ENCODE results near the gene CGB3.
"Not testable (repeated sequence)": the region's sequence is repeated elsewhere in the genome, so short reads cannot be mapped to it uniquely, and the experiment has no call there.

CGB3 gene

GRCh38 chr19:49042177-49042576 lies 18.0 kb upstream of the CGB3 start:
- DNase-seq = no peak

GRCh38 chr19:49039736-49040135 lies 15.6 kb upstream of the CGB3 start:
- not testable (repeated sequence) for DNase-seq

DNA sequence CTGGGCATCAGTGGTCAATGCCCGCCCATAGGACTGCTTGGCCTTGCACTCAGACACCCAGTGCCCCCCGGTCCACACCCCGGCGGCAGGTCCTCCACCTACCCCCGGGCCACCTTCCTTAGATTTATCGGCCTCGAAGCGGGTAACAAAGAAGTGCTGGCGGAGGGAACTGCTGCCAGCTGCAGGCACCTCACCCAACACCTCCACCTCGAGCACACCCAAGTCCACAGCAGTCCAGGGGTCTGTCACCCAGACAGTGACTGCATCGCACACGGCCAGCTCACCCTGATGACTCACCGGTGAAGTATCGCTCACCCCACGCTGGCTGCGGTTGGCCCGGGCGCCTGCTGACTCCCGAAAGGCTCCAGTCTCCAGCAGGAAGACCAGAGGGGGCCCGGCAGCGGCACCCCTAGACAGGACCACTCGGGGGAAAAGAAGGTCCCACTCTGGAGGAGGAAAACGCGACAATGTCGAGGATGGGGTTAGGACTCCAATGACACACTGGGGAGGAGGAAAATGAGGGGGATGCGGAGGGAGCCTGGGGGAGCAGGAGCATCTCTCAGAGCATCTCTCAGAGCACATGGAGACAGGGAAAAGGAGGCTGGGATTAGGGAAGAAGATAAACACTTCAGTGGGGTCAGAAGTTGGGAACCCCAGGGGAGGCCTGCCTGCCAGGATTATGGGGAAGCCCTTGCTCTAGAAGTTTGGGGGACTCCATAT lies 14.6 kb upstream of the CGB3 start:
- not testable (repeated sequence) for DNase-seq

- not testable (repeated sequence) for DNase-seq
Observed at GRCh38 chr19:49038111-49038510, 14.0 kb upstream of the CGB3 start.

DNA sequence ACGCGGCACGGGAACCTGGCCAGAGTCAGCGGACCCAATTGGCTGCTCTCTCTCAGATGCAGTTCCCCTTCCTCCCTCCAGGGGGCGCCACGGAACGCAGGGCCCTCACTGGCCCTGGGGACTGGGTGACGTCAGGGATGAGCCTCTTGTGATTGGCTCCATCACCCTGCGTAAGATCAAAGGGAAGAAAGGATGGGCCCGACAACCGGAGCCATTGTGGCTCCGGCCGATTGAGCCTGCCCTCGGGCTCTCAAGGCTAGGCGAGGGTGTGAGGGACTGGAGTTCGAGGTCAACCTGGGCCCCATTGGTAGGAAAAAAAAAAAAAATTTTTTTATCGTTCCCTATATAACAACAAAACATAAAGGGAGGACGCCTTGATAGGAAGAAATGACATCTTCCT lies 12.7 kb upstream of the CGB3 start, which contains the start of gene CGB1:
Gene CGB1, minus strand, starts transcription at position 81 of the 400 bp plus-strand sequence. CDS start 184 bp downstream, outside the sequence.
- DNase-seq = peak; percentile 79

- peak; percentile 92 for DNase-seq
Observed at GRCh38 chr19:49031642-49032301, 7.6 kb upstream of the CGB3 start, which contains the start of gene CGB2. TSS of gene CGB2 (plus strand) at chr19:49031890. CDS start at chr19:49032096, 206 bp downstream.

DNA sequence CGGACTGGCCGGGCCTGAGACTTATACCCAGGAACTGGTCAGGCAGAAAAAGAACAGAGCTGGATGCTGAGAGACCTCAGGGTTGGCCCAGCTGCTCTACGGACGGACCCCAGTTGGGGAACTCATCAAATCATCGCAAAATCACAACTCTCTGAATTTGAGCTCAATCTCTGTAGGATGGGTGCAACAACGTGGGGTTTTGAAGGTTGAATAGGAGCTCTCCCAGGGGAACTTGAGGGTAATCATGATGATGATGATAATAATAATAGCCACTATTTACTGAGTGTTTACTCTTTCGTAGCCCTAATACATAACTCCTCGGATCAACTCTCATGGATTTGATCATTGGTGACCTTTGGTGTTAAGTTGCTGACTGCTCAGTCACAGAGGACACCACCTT lies 6.2 kb upstream of the CGB3 start:
- DNase-seq = not testable (repeated sequence)

GRCh38 chr19:49029749-49030148 lies 5.6 kb upstream of the CGB3 start:
- not testable (repeated sequence) for DNase-seq

DNA sequence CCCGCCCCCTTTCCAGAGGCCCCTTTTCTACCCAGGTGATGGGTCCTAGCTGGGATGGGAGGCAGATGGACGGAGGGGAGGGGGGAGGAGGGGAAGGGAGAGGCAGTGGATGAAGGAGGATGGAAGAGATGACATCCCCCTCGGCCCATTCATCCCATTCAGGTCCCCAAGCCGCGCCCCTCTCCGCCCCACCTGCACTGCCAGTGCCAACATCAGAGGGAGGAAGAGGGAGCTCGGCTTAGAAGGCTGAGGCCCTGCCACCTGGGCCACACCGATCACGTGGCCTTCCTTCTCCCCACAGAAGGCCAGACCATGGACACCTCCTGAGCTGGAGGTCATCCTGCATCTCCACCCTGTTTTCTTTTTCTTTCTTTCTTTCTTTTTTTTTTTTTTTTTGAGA lies 4.6 kb upstream of the CGB3 start:
- not testable (repeated sequence) for DNase-seq

DNA sequence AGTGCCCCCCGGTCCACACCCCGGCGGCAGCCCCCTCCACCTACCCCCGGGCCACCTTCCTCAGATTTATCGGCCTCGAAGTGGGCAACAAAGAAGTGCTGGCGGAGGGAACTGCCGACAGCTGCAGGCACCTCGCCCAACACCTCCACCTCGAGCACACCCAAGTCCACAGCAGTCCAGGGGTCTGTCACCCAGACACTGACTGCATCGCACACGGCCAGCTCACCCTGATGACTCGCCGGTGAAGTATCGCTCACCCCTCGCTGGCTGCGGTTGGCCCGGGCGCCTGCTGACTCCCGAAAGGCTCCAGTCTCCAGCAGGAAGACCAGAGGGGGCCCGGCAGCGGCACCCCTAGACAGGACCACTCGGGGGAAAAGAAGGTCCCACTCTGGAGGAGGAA lies 1.5 kb upstream of the CGB3 start:
- DNase-seq = not testable (repeated sequence)

- not testable (repeated sequence) for DNase-seq
Observed at GRCh38 chr19:49025088-49025487, 955 bp upstream of the CGB3 start.

DNA sequence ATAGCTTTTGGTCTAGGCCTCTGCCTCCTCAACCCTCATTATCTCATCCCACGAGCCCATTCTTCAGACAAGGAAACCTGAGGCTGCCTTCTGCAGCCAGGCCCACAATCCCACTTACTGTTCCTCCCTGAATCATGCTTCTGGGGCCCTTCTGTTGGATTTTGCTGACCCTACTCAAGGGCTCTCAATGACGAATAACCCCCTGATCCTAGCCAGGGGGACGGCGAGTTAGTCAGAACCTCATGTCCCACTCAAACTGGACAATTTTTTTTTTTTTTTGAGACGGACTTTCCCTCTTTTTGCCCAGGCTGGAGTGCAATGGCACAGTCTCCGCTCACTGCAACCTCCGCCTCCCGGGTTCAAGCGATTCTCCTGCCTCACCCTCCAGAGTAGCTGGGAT lies 2.0 kb downstream of the CGB3 start:
- no peak for DNase-seq

DNA sequence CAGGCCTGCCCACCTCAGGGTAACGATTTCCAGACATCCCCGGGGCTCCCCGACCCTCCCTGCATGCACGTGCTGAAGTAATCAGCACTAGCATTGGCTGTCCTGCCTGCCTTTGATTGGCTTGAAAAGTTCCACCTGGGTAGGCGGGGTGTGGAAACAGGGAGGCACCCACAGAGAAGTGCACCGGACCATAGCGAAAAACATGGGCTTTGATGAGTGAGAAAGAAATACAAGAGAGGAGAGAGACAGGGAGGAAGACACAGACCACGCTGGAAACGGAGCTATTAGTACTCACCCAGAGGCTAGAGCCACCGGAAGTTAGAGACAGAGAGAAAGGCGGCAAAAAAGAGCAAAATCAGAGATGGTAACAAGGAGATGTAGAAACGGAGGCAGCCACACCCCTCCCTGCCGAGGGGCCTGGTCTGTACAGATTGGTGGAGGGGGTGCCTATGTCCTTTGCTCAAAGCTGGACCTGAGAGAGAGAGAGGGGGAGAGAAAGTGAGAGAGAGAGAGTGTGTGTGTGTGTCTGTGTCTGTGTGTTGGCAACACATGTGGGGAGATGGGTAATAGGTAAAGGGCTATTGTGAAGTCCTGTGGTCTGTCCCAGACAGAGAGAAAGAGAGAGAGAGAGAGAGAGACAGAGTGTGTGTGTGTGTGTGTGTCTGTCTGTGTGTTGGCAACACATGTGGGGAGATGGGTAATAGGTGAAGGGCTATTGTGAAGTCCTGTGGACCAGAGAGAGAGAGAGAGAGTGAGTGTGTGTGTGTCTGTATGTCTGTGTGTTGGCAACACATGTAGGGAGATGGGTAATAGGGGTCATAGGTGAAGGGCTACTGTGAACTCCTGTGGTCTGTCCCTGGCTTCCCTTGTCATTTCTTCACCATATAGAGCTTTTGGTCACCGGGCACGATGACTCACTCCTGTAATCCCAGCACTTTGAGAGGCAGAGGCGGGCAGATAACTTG lies 2.9 kb downstream of the CGB3 start:
- DNase-seq = peak; percentile 39

DNA sequence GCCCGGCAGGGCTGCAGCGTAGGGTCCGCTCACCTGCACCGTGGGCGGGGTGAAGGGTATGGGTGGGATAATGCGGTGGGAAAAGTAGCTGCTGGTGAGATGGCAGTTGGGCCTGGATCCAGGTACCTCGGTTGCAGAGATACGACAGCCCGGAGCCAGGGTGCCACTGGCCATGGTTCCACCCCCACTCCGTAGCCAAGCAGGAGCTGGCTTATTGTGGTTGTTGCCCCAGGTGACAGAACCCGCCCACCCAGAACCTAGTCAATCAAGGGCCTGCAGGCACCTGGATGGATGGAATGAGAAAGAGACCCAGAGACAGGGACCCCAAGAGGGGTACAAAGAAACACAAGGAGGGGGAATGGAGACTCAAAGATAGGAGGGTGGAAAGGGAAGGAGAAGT lies 3.8 kb downstream of the CGB3 start:
- DNase-seq = no peak

DNA sequence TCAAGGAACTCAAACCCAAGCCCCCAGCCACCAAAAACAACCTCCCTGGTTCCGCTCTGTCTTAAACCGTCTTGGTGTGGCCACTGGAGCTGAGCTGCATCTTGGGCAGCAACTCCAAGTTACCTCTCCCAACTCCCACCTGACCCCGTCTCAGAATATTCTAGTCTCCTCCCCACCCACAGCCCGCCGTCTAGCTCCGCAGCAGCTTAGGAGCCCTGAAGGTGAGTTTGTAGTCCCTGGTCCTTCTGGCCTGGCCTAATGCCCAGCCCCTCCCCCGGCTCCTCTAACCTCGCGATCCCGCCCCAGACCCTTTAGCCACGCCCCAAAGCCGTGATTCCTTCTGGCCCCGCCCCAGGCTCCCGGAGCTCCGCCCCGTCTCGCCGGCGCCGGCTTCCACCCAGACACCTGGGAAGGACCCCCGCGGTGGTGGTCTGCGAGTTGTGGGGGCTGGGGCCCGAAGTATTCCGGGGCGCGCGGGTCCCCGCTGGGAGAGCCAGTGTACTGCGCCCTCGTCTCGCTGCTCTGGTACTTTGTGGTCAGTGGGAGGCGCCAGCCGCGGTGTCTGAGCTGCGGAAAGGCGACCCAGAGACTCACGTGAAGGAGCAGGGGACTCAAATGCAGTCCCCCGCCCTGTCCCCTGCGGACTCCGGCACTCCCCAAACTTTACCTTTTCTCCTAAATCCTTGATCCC lies 4.7 kb downstream of the CGB3 start:
- peak; percentile 70 for DNase-seq

DNA sequence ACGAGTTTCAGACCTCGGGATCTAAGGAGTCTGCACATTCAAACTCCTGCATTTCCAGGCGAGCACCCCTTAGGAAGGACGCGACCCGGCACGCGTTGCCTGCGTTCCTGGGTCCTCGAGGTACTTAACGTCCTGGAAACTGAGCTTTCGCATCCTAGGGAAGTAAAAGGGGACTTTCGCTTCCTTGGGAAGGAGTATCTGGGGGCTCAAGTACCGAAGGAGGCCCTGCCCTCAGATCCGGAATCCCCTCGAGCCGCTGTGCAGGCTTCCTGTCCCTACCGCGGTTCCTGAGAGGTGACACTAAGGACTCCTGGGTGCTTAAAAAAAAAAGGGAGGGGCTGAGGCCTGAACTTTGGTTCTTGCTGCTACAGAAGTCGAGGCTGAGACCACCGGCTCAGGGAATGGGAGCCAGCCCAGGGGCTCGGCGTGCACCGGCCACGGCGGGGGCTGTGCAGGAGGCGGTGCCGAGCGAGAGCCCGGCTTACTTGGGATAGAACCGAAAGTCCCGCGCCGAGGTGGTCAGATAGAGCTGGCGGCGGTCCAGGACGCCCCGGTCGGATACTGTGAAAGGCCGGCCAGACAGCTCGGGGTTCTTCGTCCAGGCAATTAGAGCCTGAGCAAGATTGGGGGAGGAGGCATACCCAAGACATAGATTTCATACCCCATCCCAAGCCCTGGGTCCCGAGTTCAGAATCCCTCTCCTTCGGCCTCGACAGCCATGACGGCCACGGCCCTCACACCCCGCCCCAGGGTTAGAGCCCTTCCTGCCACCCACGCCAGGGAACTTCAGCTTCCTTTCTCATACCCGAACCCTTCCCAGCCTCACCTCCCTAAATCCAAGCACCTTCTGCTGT lies 5.5 kb downstream of the CGB3 start:
- peak; percentile 26 for DNase-seq

GRCh38 chr19:49017666-49018351 lies 6.3 kb downstream of the CGB3 start:
- peak; percentile 70 for DNase-seq

- no peak for DNase-seq
Observed at GRCh38 chr19:49017041-49017665, 7.0 kb downstream of the CGB3 start, which contains the start of gene LHB. TSS of gene LHB (minus strand) at chr19:49017091. CDS start at chr19:49017081, 10 bp downstream.

GRCh38 chr19:49016067-49016839 lies 7.9 kb downstream of the CGB3 start:
- DNase-seq = no peak
